Right lobe of liver (tissue), 6 donors: Measurements from ENCODE around the gene CLEC16A. TPM values are rescaled to one million over a fixed set of nuclear protein-coding genes. Genes with fewer than 3 reads are reported as not detected.

Experiments used
- ATAC-seq, 4 donors: fragments of 200-7000 bp; cut with Tn5 transposase; one replicate each; pipeline ENCODE4 v1.9.1; 2020; ENCODE audit warnings: mild to moderate bottlenecking in 4 of 4, moderate library complexity in 4 of 4
- DNase-seq, 3 donors: peaks; one replicate each; pipeline ENCODE4 v3.0.0-alpha.2; 2020
- H3K27ac ChIP-seq, 3 donors: fragments of 200-600 bp; one replicate each; pipeline ENCODE4 v1.8.0; 2022
- H3K27me3 ChIP-seq, 2 donors: fragments of 200-600 bp; one replicate each; pipeline ENCODE4 v1.8.0; 2022
- H3K36me3 ChIP-seq, 4 donors: fragments of 200-600 bp; sonication (generic) in 1 of 4; one replicate each; pipeline versions ENCODE4 v1.5.1 to v1.8.0; 2017 to 2022; ENCODE audit warnings: control low read depth in 1 of 4
- H3K4me1 ChIP-seq, 4 donors: fragments of 200-600 bp; sonication (generic) in 1 of 4; one replicate each; pipeline versions ENCODE4 v1.5.1 to v1.8.0; 2017 to 2022; ENCODE audit warnings: control low read depth in 1 of 4
- H3K4me3 ChIP-seq, 3 donors: fragments of 200-600 bp; one replicate each; pipeline ENCODE4 v1.8.0; 2022
- H3K9me3 ChIP-seq, 4 donors: fragments of 200-600 bp; sonication (generic) in 1 of 4; one replicate each; pipeline versions ENCODE4 v1.5.1 to v1.8.0; 2017 to 2022; ENCODE audit warnings: control low read depth in 1 of 4
- POLR2A ChIP-seq: fragments of 450-650 bp; IDR thresholded peaks from one replicate; pipeline ENCODE4 v1.6.1; 2017; ENCODE audit warnings: antibody characterized with exemption, mild to moderate bottlenecking
- WGBS: methylation state at CpG from one replicate; pipeline ENCODE4 v1.1.6; 2018; ENCODE audit warnings: low coverage, low lambda C conversion rate; ENCODE audit not compliant: insufficient coverage; ENCODE audit errors: missing lambda C conversion rate; 5-methylcytosine and 5-hydroxymethylcytosine counted together
- intact Hi-C, 2 donors: fragments of 100-400 bp; cut with DNase I; formaldehyde crosslinking; loops; one replicate each; pipeline versions ENCODE4 v1.11.2 to v1.14.1; 2022
- total RNA-seq, 6 experiments: library from RNA; depleted of rRNA in 2 of 6; stranded (reverse); fragments of >200 nt in 2 of 6; fragmentation: NEBNext Ultra II Directional in 3 of 6; extraction: Animal tissue kit (Norgen Biotek cat#: 25700) in 3 of 6; gene quantifications; one replicate each; pipeline versions ENCODE4 v1.1.0 to v1.2.4, GENCODE V29; 2016 to 2023
- TF ChIP-seq, protein P1 (sequence below), 4 donors: fragments of 200-600 bp in 3 of 4; fragments of 450-650 bp in 1 of 4; IDR thresholded peaks; one replicate each; pipeline versions ENCODE4 v1.5.1 to v1.8.0; 2016 to 2022; ENCODE audit warnings: antibody characterized with exemption in 4 of 4, mild to moderate bottlenecking in 2 of 4
- donor health status: DM: no; HTN: yes; CAD: no.
- donor health status: DM: no; HTN: no; CAD: no.
- donor health status: DM: no; HTN: no; CAD: no.
- donor health status: DM: no; HTN: yes; CAD: no.
- donor health status: DM: no; HTN: yes; CAD: no.

Gene CLEC16A
- total RNA-seq, 6 experiments from 2014 or later: 15.2 to 25.9 (median 19.8) TPM

DNA sequence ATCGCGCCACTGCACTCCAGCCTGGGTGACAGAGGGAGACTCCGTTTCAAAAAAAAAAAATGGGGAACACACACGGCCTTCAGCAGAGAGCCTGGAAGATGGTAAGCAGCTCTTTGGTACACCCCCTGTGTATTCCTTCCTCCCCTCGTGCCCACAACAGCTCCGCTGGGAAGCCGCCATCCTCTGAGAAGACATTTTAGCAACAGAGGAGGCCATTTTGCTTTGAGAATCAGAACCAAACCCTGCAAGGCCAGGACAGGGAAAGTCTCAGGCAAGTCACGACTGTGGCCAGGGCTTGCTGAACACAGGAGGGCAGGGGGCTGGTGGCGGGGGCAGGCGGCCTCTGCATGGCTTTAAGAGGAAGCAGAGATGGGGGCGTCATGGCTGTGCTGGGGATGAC is 265.9 kb downstream of the CLEC16A start:
- Histone ChIP-seq H3K4me3 (no peak overlapping the region), H3K36me3 (no peaks in the 10 kb centered on the region), H3K27me3 (no peaks in the 10 kb centered on the region), H3K4me1 (peaks cover 0 to 17% (median 8%) of the 10 kb centered on the region in 4 donors), H3K9me3 (no peaks in the 10 kb centered on the region), H3K27ac (no peak overlapping the region)
- no peak for TF ChIP-seq POLR2A
- TF ChIP-seq, protein P1, sequence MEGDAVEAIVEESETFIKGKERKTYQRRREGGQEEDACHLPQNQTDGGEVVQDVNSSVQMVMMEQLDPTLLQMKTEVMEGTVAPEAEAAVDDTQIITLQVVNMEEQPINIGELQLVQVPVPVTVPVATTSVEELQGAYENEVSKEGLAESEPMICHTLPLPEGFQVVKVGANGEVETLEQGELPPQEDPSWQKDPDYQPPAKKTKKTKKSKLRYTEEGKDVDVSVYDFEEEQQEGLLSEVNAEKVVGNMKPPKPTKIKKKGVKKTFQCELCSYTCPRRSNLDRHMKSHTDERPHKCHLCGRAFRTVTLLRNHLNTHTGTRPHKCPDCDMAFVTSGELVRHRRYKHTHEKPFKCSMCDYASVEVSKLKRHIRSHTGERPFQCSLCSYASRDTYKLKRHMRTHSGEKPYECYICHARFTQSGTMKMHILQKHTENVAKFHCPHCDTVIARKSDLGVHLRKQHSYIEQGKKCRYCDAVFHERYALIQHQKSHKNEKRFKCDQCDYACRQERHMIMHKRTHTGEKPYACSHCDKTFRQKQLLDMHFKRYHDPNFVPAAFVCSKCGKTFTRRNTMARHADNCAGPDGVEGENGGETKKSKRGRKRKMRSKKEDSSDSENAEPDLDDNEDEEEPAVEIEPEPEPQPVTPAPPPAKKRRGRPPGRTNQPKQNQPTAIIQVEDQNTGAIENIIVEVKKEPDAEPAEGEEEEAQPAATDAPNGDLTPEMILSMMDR (IDR thresholded peaks at IDR 0.05): no peak
- intact Hi-C loops: no loop called here
- no peak for DNase-seq
- 79% methylated on average over 10 of the region's 11 CpGs for WGBS
- no peak for ATAC-seq

DNA sequence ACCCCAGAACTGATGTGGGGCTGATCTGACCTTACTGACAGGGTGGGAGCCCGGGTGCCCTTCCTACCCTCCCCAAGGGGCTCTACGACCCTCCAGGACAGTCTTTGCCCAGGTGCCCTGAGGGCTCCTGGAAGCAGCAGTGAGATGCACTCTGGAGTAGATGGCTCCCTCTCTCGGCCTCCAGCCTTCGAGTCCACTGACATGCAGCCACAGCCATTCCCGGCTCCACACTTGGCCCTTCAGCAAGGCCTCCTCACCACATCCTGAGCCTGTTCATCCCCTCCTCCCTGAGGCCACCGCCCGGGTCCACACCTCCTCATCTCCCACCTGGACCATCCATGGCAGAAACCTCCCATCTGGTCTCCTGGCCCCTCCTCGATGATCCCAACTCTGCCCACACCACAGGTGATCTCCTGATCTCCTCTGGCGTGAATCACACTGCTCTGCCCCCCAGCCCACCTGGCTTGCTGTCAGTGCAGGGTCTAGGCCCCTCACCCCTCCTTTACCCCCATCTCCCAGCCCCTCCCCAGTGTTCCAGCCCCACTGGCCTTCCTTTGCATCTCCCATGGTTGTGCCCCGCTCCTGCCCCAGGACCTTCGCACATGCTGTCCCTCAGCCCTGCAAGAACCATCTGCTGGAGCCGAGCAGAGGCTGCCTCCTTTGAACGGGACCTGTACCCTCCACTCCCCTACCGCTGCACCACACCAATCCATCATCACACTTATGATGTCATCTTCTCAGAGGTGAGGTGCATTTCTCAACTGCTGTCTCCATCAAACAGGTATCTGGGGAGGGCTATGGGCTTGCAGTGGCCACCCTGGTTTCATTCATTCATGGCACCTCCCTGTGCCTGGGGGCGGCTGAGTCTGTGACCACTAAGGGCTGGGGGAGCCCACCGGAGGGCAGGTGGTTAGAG is 267.0 kb downstream of the CLEC16A start:
- TF ChIP-seq, protein P1 (IDR thresholded peaks at IDR 0.05): no peak
- TF ChIP-seq POLR2A: no peak
- DNase-seq (peak in 1 of 3 donors; percentile 36), ATAC-seq (peak in 3 of 4 donors; percentile 11 to 23 (median 19))
- Histone ChIP-seq H3K27ac (no peak overlapping the region), H3K4me3 (no peak overlapping the region), H3K4me1 (peaks cover 0 to 6% (median 2%) of the 10 kb centered on the region in 4 donors), H3K36me3 (no peaks in the 10 kb centered on the region), H3K27me3 (no peaks in the 10 kb centered on the region), H3K9me3 (no peaks in the 10 kb centered on the region)
- 52% methylated on average over 11 of the region's 16 CpGs for WGBS
- intact Hi-C loops: no loop called here

DNA sequence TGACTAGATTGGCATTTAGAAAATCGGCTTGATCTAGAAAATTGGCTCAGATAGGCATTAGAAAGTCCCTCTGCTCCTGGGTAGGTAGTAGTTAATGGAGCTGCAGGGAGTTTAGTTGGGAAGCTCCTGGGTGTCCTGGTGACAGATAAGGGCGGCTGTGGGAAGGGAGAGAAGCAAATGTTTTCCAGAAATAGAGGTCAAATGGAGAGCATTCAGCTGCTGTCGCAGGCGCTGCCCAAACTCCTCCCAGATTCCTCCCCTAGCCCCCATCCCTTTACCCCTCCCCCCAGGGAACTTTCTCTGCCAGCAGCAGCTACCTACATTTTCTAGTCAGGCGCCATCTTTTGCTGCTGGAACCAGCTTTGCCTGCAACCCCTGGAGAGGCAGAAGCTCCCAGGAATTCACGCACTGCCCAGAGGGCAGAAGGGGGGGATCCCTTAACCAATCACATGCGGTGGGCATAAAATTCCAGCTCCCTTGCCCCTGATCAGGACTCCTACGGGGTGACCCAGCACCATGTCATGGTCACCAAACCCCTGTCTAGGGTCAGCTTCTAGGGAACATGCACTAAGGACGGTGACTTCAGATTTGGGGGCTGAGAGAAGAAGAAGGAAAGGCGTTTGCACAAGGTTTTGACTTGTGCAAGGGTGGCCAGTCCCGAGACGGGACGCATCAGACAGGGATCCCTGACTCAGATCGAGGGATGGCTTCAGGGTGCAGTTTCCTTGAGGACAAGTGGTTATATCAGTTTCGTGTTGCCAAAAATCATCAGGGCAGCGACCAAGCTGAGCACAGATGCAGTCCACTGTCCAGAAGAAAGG is 267.8 kb downstream of the CLEC16A start:
- H3K36me3 ChIP-seq: no peaks in the 10 kb centered on the region
- ATAC-seq: peak; percentile 6 to 42 (median 22)
- no peak for TF ChIP-seq POLR2A
- TF ChIP-seq, protein P1 (IDR thresholded peaks at IDR 0.05): no peak
- no peak for DNase-seq
- no peaks in the 10 kb centered on the region for H3K4me1 ChIP-seq
- H3K27me3 ChIP-seq: no peaks in the 10 kb centered on the region
- no peak overlapping the region for H3K27ac ChIP-seq
- WGBS: 57% methylated on average over 8 of the region's 16 CpGs
- H3K4me3 ChIP-seq: no peak overlapping the region
- H3K9me3 ChIP-seq: no peaks in the 10 kb centered on the region
- intact Hi-C loops: no loop called here

DNA sequence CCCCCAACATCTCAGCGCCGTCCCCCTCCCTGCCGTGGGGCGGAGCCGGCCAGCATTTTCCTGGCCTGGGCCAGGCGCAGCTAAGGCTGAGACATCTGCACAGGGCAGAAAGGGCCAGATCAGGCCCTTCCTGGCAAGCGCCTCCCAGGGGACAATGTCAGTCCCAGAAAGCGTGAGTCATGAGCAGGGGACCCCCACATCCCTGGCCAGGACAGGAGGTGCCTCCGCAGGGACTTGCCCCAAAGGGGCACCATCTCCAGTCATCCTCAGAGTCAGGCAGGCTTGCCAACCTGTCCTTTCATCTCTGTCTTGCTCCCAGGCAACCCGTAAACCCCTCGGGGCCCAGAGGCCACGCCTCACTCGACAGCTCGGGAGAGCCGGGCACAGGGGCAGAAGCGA is 268.4 kb downstream of the CLEC16A start:
- H3K9me3 ChIP-seq: no peaks in the 10 kb centered on the region
- H3K4me1 ChIP-seq: no peaks in the 10 kb centered on the region
- H3K4me3 ChIP-seq: no peak overlapping the region
- no peaks in the 10 kb centered on the region for H3K36me3 ChIP-seq
- no peak for TF ChIP-seq POLR2A
- TF ChIP-seq, protein P1 (IDR thresholded peaks at IDR 0.05): no peak
- no peaks in the 10 kb centered on the region for H3K27me3 ChIP-seq
- WGBS: no CpG with 5 or more reads among the region's 16 CpGs
- intact Hi-C loops: no loop called here
- ATAC-seq (peak; percentile 14 to 37 (median 31)), DNase-seq (no peak)
- no peak overlapping the region for H3K27ac ChIP-seq
